Measurements from ENCODE around the gene N4BP2L2. TPM values are rescaled to one million over a fixed set of nuclear protein-coding genes. Genes with fewer than 3 reads are reported as not detected.

Gene N4BP2L2
- 37.9 and 131 TPM in 2 replicates for total RNA-seq

DNA sequence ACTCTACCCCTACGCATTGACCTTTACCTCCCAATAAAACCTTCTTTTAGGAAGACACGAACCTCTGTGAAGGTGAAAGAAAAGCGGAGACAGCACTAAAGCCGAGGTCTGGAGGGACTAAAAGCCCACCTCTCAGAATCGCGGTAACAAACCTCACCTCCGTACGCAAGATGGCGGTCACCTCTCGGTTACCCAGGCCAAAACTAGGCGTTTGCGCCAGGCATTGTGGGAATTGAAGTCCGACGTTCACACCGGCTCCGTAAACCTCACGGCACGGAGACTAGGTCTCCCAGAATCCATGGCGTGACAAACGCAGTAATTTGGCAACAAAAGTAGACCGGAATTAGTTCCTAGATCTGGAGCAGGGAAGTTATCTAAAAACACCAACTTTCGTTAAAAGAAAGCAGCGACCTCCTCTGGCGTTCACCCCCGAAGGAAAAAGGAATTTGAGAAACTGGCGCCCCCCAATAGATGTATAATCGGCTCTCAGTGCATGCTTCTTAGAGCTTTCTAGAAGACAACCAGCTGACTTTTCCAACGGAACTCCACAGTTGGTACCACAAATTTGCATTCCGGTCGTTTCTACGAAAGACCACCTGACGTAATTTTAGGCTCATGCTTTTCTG, at the start of gene N4BP2L2:
Gene N4BP2L2, minus strand, starts transcription at position 175 of the 626 bp plus-strand sequence. CDS start 1,768 bp downstream, outside the sequence.

DNA sequence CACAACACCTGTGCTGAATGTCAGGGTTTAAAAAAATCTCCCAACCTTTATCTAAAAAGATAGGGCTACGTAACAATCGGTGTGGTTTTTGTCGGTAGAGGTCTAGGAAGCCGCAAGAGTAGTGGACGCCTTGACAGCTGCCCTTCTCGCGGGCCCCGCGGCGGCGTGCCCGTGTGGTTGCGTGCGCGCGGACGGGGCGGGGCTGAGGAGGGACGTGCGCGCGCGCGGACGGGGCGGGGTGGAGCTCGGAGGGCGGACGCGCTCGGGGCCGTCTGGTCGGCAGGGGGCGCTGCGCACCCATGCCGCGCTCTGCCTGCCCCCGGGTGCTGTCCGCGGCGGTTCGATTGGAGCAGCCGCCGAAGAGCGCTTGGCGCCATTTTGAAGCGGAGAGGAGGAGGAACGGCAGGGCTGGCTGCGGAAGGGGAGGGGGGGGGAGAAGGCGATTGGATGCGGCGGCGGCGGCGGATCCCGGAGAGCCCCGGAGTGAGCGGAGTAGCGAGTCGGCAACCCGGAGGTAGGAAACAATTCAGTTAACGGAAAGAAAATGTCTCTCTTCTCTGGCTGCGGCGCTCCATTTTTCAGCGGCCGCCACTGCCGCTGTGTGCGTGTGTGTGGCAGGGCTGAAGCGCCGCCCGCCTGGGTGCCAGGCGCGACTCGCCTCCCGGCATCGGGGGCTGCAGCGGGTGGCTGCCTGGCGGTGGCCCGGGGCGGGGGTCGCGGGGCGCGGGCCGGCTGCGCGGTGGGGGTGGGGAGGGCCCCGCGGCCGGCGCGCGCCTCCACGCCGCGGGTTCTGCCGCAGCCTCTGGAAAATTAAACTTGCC, 47.7 kb upstream of the N4BP2L2 start, which contains the start of gene PDS5B:
Gene PDS5B, plus strand, starts transcription at position 373 of the 821 bp plus-strand sequence. CDS start 62,321 bp downstream, outside the sequence.

DNA sequence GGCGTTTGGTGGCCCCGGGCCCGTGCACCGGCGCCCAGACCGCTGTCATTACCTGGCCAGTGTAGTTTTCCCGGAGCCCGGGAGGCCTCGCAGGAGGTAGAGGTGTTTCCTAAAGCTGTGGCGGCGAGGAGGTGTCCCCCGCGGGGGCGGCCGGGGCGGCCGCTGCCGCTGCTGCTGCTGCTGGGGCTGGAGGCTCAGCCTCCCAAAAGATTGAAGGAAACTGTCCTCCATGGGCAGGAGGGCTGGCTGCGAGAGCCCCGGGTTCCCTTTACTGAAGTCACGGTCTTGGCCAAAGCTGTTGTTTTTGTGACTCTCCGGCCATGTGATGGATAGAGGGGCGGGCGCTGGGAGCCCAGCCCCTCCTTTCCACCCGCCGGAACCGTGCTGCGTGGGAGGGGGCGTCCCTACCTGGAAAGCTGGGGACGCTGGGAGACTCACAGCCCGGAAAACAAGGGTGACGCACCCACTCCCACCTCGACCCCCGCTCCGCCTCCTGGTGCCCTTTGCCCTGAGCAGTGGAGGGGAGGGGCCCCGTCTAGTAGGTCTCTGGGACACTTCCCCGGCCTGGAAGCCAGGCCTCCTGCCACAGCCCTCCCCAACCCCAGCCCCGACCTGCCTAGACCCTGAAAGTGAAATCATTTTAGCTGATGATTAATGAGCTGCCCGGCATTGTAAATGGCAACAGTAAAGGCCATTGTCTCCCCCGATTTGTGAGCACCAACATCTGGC, 110.6 kb downstream of the N4BP2L2 start, which contains the start of gene N4BP2L1:
Gene N4BP2L1, minus strand, starts transcription at position 279 of the 729 bp plus-strand sequence. Its CDS starts 48 bp downstream, at position 231.

Other genes with a start within 250 kb of the N4BP2L2 start
- not detected in 2 replicates for gene ZAR1L, start 223.4 kb downstream of the N4BP2L2 start, total RNA-seq
- gene BRCA2, start 223.3 kb downstream of the N4BP2L2 start, total RNA-seq, result 4.8 and 5.3 TPM in 2 replicates
- 3.4 and 8.3 TPM in 2 replicates for gene N4BP2L1, start 110.7 kb downstream of the N4BP2L2 start, total RNA-seq
- gene PDS5B, start 47.7 kb upstream of the N4BP2L2 start, total RNA-seq, result 21.0 and 33.7 TPM in 2 replicates